Transverse colon (tissue), 3 donors: ENCODE measurements around the gene CKM.

Source experiments
- POLR2A ChIP-seq: fragments of 450-650 bp; IDR thresholded peaks from one replicate; pipeline ENCODE4 v1.6.1; 2016; ENCODE audit warnings: antibody characterized with exemption, mild to moderate bottlenecking, moderate library complexity
- TF ChIP-seq, protein P1 (sequence below), 5 experiments: fragments of 200-600 bp in 3 of 5; fragments of 450-650 bp in 2 of 5; sonication (generic) in 3 of 5; IDR thresholded peaks; 1 replicate in 2 of 5; 2 replicates in 3 of 5; pipeline ENCODE4 v1.5.1; 2016 to 2017; ENCODE audit warnings: antibody characterized with exemption in 5 of 5, inconsistent platforms in 3 of 5, mild to moderate bottlenecking in 2 of 5, moderate library complexity in 1 of 5

DNA sequence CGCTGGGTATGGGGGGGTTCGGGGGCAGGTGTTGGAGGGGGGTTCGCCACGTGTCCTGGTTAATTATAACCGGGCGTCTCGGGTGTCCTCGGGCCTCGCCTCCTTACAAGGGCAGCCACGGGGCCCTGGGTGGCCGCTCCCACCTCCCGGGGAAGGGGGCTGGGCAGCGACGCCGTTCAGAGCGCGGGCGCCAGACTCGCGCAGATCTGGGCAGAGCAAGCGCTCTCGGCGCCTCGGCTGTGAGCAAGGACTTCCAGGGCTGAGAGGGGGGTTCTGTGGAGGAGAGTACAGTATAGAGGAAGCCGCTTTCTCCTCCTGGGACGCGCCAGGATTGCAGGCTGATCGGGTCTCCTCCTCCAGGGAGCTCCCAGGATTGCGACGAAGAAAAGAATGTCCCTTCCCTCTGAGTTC is 1.0 kb upstream of the CKM start:
- TF ChIP-seq, protein P1, sequence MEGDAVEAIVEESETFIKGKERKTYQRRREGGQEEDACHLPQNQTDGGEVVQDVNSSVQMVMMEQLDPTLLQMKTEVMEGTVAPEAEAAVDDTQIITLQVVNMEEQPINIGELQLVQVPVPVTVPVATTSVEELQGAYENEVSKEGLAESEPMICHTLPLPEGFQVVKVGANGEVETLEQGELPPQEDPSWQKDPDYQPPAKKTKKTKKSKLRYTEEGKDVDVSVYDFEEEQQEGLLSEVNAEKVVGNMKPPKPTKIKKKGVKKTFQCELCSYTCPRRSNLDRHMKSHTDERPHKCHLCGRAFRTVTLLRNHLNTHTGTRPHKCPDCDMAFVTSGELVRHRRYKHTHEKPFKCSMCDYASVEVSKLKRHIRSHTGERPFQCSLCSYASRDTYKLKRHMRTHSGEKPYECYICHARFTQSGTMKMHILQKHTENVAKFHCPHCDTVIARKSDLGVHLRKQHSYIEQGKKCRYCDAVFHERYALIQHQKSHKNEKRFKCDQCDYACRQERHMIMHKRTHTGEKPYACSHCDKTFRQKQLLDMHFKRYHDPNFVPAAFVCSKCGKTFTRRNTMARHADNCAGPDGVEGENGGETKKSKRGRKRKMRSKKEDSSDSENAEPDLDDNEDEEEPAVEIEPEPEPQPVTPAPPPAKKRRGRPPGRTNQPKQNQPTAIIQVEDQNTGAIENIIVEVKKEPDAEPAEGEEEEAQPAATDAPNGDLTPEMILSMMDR (IDR thresholded peaks at IDR 0.05), result no peak
- no peak for TF ChIP-seq POLR2A
